ENCODE measurements around the gene FOXD2.

- TF ChIP-seq CTCF (IDR thresholded peaks at IDR 0.05), result no peak
- TF ChIP-seq JUNB (IDR thresholded peaks at IDR 0.05), result no peak
- TF ChIP-seq NR3C1 (IDR thresholded peaks at IDR 0.05), result no peak
- TF ChIP-seq ZSCAN20 (CRISPR knock-in tag; IDR thresholded peaks at IDR 0.05), result no peak
- TF ChIP-seq MAFK (IDR thresholded peaks at IDR 0.05; ENCODE audit: partially characterized antibody), result no peak
- no peak for TF ChIP-seq POLR2A (IDR thresholded peaks at IDR 0.05; ENCODE audit: low read length)
- no peak for TF ChIP-seq RFX5 (IDR thresholded peaks at IDR 0.05)
- TF ChIP-seq RAD21 (conservative IDR thresholded peaks at IDR 0.05 in 1 of 2, IDR thresholded peaks at IDR 0.05 in 1 of 2), result no peak
- TF ChIP-seq FOXS1 (CRISPR knock-in tag; IDR thresholded peaks at IDR 0.05), result no peak
- TF ChIP-seq HDAC2 (IDR thresholded peaks at IDR 0.05), result no peak
- no peak for TF ChIP-seq PBX3 (IDR thresholded peaks at IDR 0.05)
- no peak for TF ChIP-seq SREBF2 (IDR thresholded peaks at IDR 0.05)
Observed at GRCh38 chr1:47448462-47449222, 10.8 kb downstream of the FOXD2 start.

Measured in A549 (cell line).